Tibial artery (tissue), 4 donors: ENCODE measurements around the gene RPL35A.
A peak's percentile ranks its signal among the peaks of the same experiment; 100 is the strongest.

Experiments used
- DNase-seq, 2 donors: peaks; one replicate each; pipeline ENCODE4 v3.0.0-alpha.2; 2019
- H3K27ac ChIP-seq, 2 donors: fragments of 200-600 bp; sonication (generic) in 1 of 2; 1 replicate in 1 of 2; 2 replicates in 1 of 2; pipeline ENCODE4 v1.5.1; 2018 to 2019; ENCODE audit warnings: mild to moderate bottlenecking in 1 of 2
- H3K27me3 ChIP-seq, 2 donors: fragments of 200-600 bp; sonication (generic) in 1 of 2; one replicate each; pipeline versions ENCODE4 v1.5.1 to v1.6.0; 2016 to 2019
- H3K36me3 ChIP-seq, 3 donors: fragments of 200-600 bp; sonication (generic) in 2 of 3; one replicate each; pipeline ENCODE4 v1.5.1; 2016 to 2019; ENCODE audit warnings: mild to moderate bottlenecking in 2 of 3
- H3K4me1 ChIP-seq, 4 donors: fragments of 200-600 bp; sonication (generic) in 2 of 4; 1 replicate in 3 of 4; 2 replicates in 1 of 4; pipeline ENCODE4 v1.5.1; 2016 to 2019
- H3K4me3 ChIP-seq, 2 donors: fragments of 200-600 bp; sonication (generic) in 1 of 2; 1 replicate in 1 of 2; 2 replicates in 1 of 2; pipeline ENCODE4 v1.5.1; 2018 to 2019; ENCODE audit warnings: mild to moderate bottlenecking in 2 of 2
- H3K9me3 ChIP-seq, 3 donors: fragments of 200-600 bp; sonication (generic) in 1 of 3; one replicate each; pipeline ENCODE4 v1.5.1; 2016 to 2019
- CTCF ChIP-seq, 2 experiments: fragments of 200-600 bp in 1 of 2; fragments of 450-650 bp in 1 of 2; IDR thresholded peaks; one replicate each; pipeline ENCODE4 v1.5.1; 2017 to 2019; ENCODE audit warnings: antibody characterized with exemption in 2 of 2, mild to moderate bottlenecking in 1 of 2, moderate library complexity in 1 of 2
- intact Hi-C: fragments of 100-400 bp; cut with DNase I; formaldehyde crosslinking; loops from one replicate; pipeline ENCODE4 v1.15.0; 2023; ENCODE audit warnings: low total_unique reads

RPL35A gene

GRCh38 chr3:197949778-197950676, at the start of gene RPL35A:
TSS of gene RPL35A (plus strand) at chr3:197950190. CDS start at chr3:197950968, 778 bp downstream.
- Histone ChIP-seq H3K27ac (peak within 1 kb of the TSS; percentile 74 to 84), H3K4me1 (peaks cover 0 to 42% (median 33%) of the 10 kb centered on the region in 4 donors), H3K36me3 (peaks cover 38 to 39% (median 38%) of the 10 kb centered on the region in 3 donors), H3K27me3 (no peaks in the 10 kb centered on the region), H3K9me3 (no peaks in the 10 kb centered on the region), H3K4me3 (peak within 1 kb of the TSS; percentile 57 to 64)
- TF ChIP-seq CTCF (IDR thresholded peaks at IDR 0.05) = no peak
- intact Hi-C loops = loop anchor here (1.0 to 5.0 kb wide), 2 partner anchors 10 to 43 kb away; partner anchors contain the start of gene LMLN
- DNase-seq = peak; percentile 84 to 90

DNA sequence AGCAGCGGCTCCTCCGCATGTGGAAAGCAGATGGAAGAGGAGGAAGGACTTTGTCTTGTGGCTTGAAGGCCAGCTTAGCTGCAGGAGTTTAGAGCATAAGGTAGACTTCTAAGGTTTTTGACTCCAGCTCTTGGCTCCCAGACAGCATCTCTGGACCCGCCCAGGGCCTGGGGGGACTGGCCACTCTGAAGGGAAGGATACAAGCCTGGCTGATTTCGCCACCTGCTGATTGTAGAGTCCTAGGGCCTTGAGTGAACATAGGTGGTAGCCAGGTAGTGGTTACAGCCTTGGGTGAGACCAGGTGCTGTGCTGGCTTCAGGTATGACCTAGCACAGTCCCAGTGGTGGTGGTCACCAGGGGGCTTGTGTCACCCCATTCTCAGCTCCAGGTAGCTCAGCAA, 48.4 kb upstream of the RPL35A start:
- H3K27ac ChIP-seq = no peak overlapping the region
- H3K4me3 ChIP-seq = no peak overlapping the region
- no peaks in the 10 kb centered on the region for H3K9me3 ChIP-seq
- no peaks in the 10 kb centered on the region for H3K27me3 ChIP-seq
- peaks cover 0 to 13% (median 3%) of the 10 kb centered on the region in 4 donors for H3K4me1 ChIP-seq
- no peak for TF ChIP-seq CTCF (IDR thresholded peaks at IDR 0.05)
- intact Hi-C loops = no loop called here
- no peaks in the 10 kb centered on the region for H3K36me3 ChIP-seq
- no peak for DNase-seq

DNA sequence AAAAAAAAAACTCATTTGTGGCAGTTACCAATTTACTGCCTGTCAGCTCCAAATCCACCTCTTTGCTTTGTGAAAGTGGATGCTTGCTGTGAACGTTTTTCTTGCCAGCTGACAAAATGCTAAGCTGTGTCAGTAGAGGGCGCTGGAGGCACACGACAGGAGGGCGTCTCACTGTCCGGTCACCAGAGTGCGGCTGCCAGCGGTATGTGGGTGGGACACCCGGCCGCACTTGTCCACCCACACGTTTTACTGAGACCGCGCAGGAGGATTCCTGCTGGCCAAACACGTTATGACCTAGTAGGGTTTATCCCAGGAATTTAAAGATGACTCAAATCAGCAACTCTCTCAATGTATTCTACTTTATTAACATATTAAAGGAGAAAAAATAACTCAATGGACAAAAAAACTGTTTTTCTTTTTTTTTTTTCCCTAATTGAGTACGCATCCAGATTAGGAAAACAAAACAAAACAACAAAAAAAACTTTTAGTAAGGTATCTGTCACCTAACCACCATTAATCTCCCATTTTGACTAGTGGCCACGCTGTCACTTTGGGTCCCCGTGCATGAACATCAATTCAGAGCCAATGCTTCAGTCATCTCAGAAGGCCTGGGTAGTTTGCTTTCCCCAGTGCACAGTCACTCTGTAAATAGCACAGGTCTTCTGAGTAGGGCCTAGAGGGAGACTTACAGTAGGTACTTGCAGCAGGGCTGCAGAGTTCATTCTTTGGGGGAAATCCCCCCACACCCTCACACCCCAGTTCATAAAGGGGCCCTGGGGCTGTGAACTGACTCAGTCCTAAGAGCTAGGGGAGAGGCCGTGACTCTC, 43.8 kb upstream of the RPL35A start:
- intact Hi-C loops = loop anchor here (5.0 kb wide), 1 partner anchor 41 kb away; no protein-coding TSS in a partner anchor
- H3K36me3 ChIP-seq = no peaks in the 10 kb centered on the region

GRCh38 chr3:197906850-197907187, 43.2 kb upstream of the RPL35A start:
- no peak overlapping the region for H3K27ac ChIP-seq

More for the DNA sequence above, 43.8 kb upstream of the RPL35A start:
- peak; percentile 89 to 90 for TF ChIP-seq CTCF (IDR thresholded peaks at IDR 0.05)
- H3K27ac ChIP-seq = peak overlapping the region in 1 of 2 donors; percentile 17
- H3K27me3 ChIP-seq = no peaks in the 10 kb centered on the region
- peak; percentile 89 to 91 for DNase-seq
- peaks cover 0 to 13% (median 3%) of the 10 kb centered on the region in 4 donors for H3K4me1 ChIP-seq
- no peak overlapping the region for H3K4me3 ChIP-seq
- H3K9me3 ChIP-seq = no peaks in the 10 kb centered on the region

More at GRCh38 chr3:197906850-197907187, 43.2 kb upstream of the RPL35A start:
- peaks cover 0 to 13% (median 3%) of the 10 kb centered on the region in 4 donors for H3K4me1 ChIP-seq
- H3K36me3 ChIP-seq = no peaks in the 10 kb centered on the region
- H3K9me3 ChIP-seq = no peaks in the 10 kb centered on the region
- no peak overlapping the region for H3K4me3 ChIP-seq
- intact Hi-C loops = loop anchor here (5.0 kb wide), 1 partner anchor 40 kb away; no protein-coding TSS in a partner anchor
- DNase-seq = no peak
- no peaks in the 10 kb centered on the region for H3K27me3 ChIP-seq
- no peak for TF ChIP-seq CTCF (IDR thresholded peaks at IDR 0.05)
